HG03520 (cell line): ENCODE results near the gene RETREG2.
"Not testable (repeated sequence)": the region's sequence is repeated elsewhere in the genome, so short reads cannot be mapped to it uniquely, and the experiment has no call there.

Experiments
- ATAC-seq: cut with Tn5 transposase; IDR thresholded peaks from one replicate; pipeline ENCODE4 v1.9.1; 2021; ENCODE audit warnings: mild to moderate bottlenecking, moderate library complexity; ENCODE audit not compliant: unreplicated experiment

The RETREG2 gene

DNA sequence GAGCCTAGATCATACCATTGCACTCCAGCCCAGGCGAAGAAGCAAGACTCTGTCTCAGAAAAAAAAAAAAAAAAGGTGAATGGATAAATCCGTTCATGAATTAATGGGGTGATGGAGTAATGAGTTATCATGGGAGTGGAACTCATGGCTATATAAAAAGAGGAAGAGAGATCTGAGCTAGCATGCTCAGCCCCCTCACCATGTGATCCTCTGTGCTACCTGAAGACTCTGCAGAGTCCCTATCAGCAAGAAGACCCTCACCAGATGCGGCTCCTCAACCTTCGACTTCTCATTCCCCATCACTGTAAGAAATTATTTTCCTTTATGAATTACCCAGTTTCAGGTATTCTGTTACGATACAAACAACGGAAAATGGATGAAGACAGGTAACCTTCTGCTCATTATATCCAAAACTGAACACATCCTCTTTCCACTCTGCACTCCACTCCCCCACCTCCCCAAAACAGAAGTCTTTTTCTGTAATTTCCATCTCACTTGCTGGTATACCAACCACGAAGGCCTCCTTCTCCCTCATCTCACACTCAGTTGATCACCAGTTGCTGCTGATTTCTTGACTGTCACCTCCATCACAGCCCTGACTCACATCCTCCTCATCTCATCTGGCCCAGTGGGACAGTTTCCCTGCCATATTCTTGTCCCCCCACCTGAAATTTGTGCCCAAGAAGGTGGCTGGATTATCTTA is 8.8 kb downstream of the RETREG2 start:
- no peak for ATAC-seq

DNA sequence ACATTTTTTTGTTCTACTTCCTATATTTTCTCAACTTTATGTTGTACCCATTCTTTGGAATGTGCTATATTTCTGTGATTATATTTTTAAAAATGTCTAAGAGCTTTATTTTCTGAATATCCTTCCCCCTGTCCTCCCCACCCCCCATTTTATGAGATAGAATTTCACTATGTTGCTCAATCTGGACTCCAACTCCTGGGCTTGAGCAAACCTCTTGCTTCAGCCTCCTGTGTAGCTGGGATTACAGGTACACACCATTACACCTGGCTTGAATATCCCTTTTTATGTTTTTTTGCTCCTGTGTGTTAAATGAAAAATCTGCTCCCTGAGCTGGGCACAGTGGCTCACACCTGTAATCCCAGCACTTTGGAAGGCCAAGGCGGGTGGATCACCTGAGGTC is 19.3 kb downstream of the RETREG2 start:
- no peak for ATAC-seq

DNA sequence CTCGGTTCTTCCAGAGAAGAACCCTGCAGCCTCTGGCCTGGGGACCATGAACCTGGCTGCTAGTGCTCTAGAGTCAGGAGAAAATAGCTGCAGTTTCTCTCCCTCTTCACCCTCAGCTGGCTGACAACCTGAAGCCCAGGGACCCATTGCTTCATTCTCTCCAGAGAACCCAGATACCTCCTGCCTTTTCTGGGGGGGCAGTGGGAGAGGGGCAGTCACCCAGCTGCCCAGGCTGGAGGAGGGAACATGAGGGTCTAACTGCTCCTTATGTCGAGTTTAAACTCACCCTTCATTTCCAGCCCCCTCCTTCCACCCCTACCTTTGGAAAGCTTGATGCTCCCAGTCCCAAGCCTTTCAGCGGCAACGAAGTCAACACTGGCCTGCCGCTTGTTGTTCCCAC is 20.9 kb downstream of the RETREG2 start:
- no peak for ATAC-seq

GRCh38 chr2:219199470-219200211 is 21.6 kb downstream of the RETREG2 start:
- ATAC-seq, result no peak

- not testable (repeated sequence) for ATAC-seq
Measured at GRCh38 chr2:219200502-219201326, 22.6 kb downstream of the RETREG2 start.

- ATAC-seq, result not testable (repeated sequence)
Measured at GRCh38 chr2:219201331-219201730, 23.3 kb downstream of the RETREG2 start.

DNA sequence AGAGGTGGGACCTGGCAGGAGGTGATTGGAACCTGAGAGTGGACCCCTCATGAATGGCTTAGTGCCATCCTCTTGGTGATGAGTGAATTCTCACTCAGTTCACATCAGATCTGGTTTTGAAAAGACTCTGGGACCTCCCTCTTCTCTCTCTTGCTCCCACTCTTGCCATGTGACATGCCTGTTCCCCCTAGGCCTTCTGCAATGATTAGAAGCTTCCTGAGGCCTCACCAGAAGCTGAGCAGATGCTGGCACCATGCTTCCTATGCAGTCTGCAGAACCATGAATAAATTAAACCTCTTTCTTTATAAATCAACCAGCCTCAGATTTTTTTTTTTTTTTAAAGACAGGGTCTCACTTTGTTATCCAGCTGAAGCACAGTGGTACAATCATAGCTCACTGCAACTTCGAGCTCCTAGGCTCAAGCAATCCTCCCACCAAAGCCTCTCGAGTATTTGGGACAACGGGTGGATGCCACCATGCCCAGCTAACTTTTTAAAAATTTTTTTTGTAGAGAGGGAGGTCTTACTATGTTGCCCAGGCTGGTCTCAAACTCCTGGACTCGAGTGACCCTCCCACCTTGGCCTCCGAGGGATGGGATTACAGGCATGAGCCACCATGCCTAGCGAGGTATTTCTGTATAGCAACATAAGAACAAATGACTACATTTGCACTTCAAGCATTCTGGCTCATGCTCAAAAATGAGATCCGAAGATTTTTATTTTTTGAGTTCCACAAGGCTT is 26.5 kb downstream of the RETREG2 start:
- no peak for ATAC-seq

DNA sequence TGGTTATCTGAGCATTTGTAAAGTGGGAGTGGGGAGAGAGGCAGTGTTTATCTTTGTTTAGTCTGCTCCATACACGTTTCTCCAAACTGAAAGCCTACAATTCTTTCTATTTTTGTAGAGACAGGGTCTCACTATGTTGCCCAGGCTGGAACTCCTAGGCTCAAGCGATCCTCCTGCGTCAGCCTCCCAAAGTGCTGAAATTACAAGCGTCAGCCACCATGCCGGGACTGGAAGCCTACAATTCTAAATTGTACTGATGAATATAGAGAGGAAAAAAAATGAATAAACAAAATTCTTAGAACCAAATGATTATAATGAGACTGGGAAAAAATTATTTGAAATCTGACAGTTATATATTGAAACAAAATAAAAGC is 27.1 kb downstream of the RETREG2 start:
- no peak for ATAC-seq

- ATAC-seq, result no peak
Measured at GRCh38 chr2:219205981-219206327, 27.9 kb downstream of the RETREG2 start.

- peak; percentile 97 for ATAC-seq
Measured at GRCh38 chr2:219206328-219207133, 28.5 kb downstream of the RETREG2 start, which contains the start of gene ZFAND2B. Gene ZFAND2B (plus strand): TSS chr2:219206782. CDS start chr2:219206988, 206 bp downstream.

GRCh38 chr2:219207134-219207883 is 29.2 kb downstream of the RETREG2 start:
- no peak for ATAC-seq

GRCh38 chr2:219207884-219208740 is 30.0 kb downstream of the RETREG2 start:
- no peak for ATAC-seq

DNA sequence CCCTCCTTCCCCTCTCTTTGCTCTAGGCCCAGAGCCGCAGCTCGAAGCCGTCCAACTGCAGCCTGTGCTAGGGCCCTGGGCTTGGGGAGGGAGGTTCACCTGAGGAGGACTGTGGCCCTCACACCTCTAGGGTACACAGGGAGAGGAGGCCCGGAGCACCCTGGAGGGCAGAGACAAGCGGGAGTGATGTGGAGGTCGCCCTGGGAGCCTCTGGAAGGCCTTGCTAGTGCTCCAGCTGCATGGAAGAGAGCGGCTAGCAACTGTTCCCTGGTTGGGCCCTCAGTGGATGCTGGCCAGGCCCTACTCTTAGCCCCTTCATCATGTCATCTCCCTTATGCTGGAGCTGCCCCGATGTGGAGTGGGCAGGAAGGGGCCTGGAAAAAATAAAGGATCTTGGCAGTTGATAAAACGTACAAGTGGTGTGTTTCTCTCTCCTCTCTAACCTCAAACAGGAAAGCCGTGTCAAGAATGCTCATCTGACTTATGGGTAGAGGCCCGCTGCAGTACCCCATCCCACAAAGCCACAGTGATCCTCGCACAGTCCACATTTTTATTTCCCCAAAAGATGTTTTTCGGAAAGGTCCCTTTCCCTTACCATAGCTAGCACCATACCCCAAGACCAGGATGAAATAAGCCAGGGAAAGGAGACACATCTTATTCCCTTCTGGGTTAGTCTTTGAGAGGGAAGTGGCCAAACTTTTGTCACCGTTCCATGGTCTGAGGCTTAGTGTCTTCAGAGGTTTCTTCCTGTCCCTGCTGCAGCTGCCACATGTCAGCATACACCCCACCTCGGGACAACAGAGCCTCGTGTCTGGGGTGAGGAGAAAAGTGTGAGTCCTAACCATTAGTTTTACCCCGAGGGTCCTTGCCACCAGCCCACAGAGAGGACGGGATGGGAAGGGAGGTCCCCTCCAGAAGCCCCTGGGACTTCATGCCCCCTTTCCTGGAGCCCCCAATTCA is 31.4 kb downstream of the RETREG2 start:
- ATAC-seq, result no peak

DNA sequence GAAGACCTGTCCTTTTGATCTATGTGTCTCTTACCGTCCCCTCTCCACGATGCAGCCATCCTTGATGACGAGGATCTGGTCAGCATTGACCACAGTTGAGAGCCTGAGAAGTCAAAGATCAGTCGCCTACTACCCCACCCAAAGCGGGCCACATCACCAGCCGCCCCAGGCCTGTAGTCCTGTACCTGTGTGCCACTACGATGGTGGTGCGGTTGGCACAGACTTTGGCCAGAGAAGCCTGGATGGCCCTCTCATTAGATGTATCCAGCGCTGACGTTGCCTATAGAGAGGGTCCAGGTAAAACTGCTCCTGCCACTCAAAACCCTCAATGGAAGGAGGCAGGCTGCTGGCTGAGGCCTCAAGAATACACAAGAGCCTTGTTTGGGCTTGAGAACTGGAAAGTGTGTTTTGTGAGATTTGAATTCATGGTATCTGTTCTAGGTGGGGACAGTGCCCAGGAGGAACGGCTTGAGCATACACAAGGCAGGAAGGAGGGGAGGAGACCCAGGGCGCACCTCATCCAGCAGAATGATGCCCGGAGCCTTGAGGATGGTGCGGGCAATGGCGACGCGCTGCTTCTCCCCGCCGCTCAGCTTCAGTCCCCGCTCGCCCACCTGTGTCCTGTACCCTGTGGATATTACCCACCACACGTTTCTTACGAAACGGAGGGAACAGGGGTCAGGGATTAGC is 32.3 kb downstream of the RETREG2 start:
- no peak for ATAC-seq

DNA sequence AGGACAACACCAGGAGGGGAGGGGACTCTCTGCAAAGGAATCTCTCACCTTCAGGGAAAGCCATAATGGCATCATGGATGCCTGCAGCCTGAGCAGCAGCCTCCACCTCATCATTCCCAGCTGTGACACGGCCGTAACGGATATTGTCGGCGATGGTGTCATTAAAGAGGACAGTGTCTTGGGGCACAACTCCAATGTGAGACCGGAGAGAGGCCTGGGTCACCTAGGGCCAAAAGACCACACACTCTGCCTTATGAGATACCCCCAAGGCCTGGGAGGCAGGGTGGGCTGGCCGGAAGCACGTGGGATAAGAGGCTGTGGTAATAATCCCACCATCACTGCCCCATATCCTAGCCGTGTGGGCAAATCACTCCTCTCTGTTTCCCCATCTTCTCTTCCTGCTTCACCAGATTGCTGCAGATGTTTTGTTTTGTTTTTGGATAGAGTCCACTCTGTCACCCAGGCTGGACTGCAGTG is 32.8 kb downstream of the RETREG2 start:
- ATAC-seq, result no peak

DNA sequence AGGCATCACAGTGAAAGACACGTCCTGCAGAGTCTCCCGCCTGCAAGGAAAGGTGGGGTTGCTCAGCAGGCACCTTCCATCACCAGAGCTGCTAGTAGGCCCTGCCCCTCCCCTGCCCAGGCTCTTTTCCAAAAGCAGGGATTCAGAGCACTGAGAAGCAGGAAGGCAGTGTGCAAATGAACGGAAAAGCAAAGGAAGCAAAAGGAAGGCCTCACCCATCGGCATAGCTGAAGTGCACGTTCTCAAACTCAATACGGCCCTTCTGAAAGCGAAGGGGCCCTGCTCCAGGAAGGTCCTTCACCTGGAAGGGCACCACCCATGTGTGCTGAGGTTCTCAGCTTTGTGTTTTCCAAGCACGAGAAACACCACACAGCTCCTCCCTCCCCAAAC is 34.9 kb downstream of the RETREG2 start:
- ATAC-seq, result no peak
